ENCODE data around the gene ANHX. TPM values are rescaled to one million over a fixed set of nuclear protein-coding genes. Genes with fewer than 3 reads are reported as not detected.
"Not testable (repeated sequence)": the region's sequence is repeated elsewhere in the genome, so short reads cannot be mapped to it uniquely, and the experiment has no call there.

ANHX gene
- total RNA-seq = not detected in 2 replicates
- not detected for total RNA-seq (2013)
- polyA plus RNA-seq = not detected in 2 replicates
- polyA minus RNA-seq = not detected in 2 replicates

DNA sequence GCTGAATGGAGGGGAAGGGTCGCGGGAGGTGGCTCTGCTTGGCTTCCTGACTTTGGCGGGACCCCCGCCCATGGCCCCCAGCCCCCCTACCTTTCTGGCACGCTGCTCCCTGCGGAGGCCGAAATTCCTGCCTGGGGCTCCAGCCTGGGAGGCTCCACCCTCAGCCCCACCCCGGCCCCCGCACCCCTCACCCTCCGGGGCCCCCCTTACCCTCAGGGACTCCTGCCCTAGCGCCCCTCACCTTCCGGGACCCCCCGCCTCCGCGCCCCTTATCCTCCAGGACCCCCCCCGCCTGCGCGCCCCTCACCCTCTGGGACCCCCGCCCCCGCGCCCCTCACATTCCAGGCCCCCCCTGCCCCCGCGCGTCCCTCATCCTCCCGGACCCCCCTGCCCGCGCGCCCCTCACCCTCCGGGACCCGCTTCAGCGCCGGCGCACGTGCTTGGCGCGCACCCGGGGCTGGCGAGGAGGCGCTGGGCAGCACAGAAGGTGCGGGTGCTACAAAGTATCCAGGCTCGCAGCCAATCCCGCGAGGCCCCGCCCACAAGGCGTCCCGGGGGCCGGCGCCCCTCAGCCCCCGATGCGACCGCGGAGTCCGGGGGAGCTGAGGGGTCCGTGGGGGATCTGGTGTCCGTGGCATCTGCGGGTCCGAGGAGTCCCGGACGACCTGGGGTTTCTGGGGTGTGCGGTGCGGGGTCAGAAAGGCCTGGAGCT, at the start of gene ANHX:
TSS of gene ANHX (minus strand) at position 477 of the 712 bp plus-strand sequence. CDS start 1,521 bp downstream, outside the sequence.
- Histone ChIP-seq H3K4me1 (ENCODE audit: control insufficient read depth in 2 of 2, insufficient read depth in 2 of 2, low read length in 2 of 2) (no peaks in the 10 kb centered on the region), H4K20me1 (ENCODE audit: control insufficient read depth, insufficient read depth, low read length, poor library complexity, severe bottlenecking) (no peaks in the 10 kb centered on the region), H3K4me3 (ENCODE audit: control extremely low read depth in 1 of 5, extremely low read depth in 1 of 5, insufficient read depth in 1 of 5, low read depth in 2 of 5, low read length in 4 of 5) (no peak within 1 kb of the TSS), H2AFZ (ENCODE audit: insufficient read depth, low read depth, low read length, poor library complexity, severe bottlenecking) (no peak within 1 kb of the TSS), H3K36me3 (replicated peaks in 1 of 2; ENCODE audit: control extremely low read depth in 1 of 2, control insufficient read depth in 1 of 2, extremely low read depth in 1 of 2, insufficient read depth in 2 of 2, low read length in 1 of 2) (no peaks in the 10 kb centered on the region), H3K9me3 (ENCODE audit: control extremely low read depth in 1 of 3, control insufficient read depth in 2 of 3, insufficient read depth in 1 of 3, low read length in 2 of 3) (peaks cover 0 to 66% (median 3%) of the 10 kb centered on the region in 3 donors), H3K4me2 (replicated peaks; ENCODE audit: low read depth, low read length, poor library complexity, severe bottlenecking) (no peak within 1 kb of the TSS), H3K9ac (ENCODE audit: low read length) (no peak within 1 kb of the TSS), H3K27me3 (replicated peaks in 1 of 4; ENCODE audit: control extremely low read depth in 1 of 4, control insufficient read depth in 3 of 4, insufficient read depth in 4 of 4, low read length in 3 of 4) (no peaks in the 10 kb centered on the region), H3K27ac (ENCODE audit: low read length in 2 of 2) (no peak within 1 kb of the TSS), H3K79me2 (ENCODE audit: control insufficient read depth, insufficient read depth, low read length) (no peaks in the 10 kb centered on the region)
- no peaks in the 10 kb centered on the region for H3K9me3 Mint-ChIP-seq (ENCODE audit: insufficient read depth)
- H3K4me1 Mint-ChIP-seq = no peaks in the 10 kb centered on the region
- DNase-seq = no peak
- intact Hi-C loops (cut with micrococcal nuclease) = no loop called here
- POLR2A ChIA-PET = no interaction called here
- 57% methylated on average over 43 of the region's 61 CpGs for WGBS (ENCODE audit: insufficient coverage)
- no peaks in the 10 kb centered on the region for H3K27me3 Mint-ChIP-seq
- H3K27ac Mint-ChIP-seq = no peak within 1 kb of the TSS
- no peak within 1 kb of the TSS for H3K4me3 Mint-ChIP-seq
- TF ChIP-seq, protein P1, sequence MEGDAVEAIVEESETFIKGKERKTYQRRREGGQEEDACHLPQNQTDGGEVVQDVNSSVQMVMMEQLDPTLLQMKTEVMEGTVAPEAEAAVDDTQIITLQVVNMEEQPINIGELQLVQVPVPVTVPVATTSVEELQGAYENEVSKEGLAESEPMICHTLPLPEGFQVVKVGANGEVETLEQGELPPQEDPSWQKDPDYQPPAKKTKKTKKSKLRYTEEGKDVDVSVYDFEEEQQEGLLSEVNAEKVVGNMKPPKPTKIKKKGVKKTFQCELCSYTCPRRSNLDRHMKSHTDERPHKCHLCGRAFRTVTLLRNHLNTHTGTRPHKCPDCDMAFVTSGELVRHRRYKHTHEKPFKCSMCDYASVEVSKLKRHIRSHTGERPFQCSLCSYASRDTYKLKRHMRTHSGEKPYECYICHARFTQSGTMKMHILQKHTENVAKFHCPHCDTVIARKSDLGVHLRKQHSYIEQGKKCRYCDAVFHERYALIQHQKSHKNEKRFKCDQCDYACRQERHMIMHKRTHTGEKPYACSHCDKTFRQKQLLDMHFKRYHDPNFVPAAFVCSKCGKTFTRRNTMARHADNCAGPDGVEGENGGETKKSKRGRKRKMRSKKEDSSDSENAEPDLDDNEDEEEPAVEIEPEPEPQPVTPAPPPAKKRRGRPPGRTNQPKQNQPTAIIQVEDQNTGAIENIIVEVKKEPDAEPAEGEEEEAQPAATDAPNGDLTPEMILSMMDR (IDR thresholded peaks at IDR 0.05) = no peak
- no peak for TF ChIP-seq EZH2 (IDR thresholded peaks at IDR 0.05; ENCODE audit: borderline replicate concordance, insufficient read depth, low read depth, low read length, poor library complexity, severe bottlenecking)
- CTCF ChIA-PET = no interaction called here
- ATAC-seq (ENCODE audit: low read depth) = no peak

DNA sequence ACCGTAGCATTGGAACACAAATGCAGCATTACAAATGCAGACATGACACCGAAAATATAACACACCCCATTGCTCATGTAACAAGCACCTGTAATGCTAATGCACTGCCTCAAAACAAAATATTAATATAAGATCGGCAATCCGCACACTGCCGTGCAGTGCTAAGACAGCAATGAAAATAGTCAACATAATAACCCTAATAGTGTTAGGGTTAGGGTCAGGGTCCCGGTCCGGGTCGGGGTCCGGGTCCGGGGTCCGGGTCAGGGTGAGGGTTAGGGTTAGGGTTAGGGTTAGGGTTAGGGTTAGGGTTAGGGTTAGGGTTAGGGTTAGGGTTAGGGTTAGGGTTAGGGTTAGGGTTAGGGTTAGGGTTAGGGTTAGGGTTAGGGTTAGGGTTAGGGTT, 29.0 kb upstream of the ANHX start:
- H3K4me3 Mint-ChIP-seq; H3K27me3 ChIP-seq (replicated peaks in 1 of 4; ENCODE audit: control extremely low read depth in 1 of 4, control insufficient read depth in 3 of 4, insufficient read depth in 4 of 4, low read length in 3 of 4); H3K36me3 ChIP-seq (replicated peaks in 1 of 2; ENCODE audit: control extremely low read depth in 1 of 2, control insufficient read depth in 1 of 2, extremely low read depth in 1 of 2, insufficient read depth in 2 of 2, low read length in 1 of 2); H3K9ac ChIP-seq (ENCODE audit: low read length); POLR2A ChIA-PET; CTCF ChIA-PET; H3K9me3 ChIP-seq (ENCODE audit: control extremely low read depth in 1 of 3, control insufficient read depth in 2 of 3, insufficient read depth in 1 of 3, low read length in 2 of 3); H3K4me1 ChIP-seq (ENCODE audit: control insufficient read depth in 2 of 2, insufficient read depth in 2 of 2, low read length in 2 of 2); H4K20me1 ChIP-seq (ENCODE audit: control insufficient read depth, insufficient read depth, low read length, poor library complexity, severe bottlenecking); H3K79me2 ChIP-seq (ENCODE audit: control insufficient read depth, insufficient read depth, low read length); H3K27ac Mint-ChIP-seq; H3K27me3 Mint-ChIP-seq; DNase-seq; H3K27ac ChIP-seq (ENCODE audit: low read length in 2 of 2); H3K4me2 ChIP-seq (replicated peaks; ENCODE audit: low read depth, low read length, poor library complexity, severe bottlenecking); intact Hi-C loops (cut with micrococcal nuclease); H3K4me1 Mint-ChIP-seq; H3K4me3 ChIP-seq (ENCODE audit: control extremely low read depth in 1 of 5, extremely low read depth in 1 of 5, insufficient read depth in 1 of 5, low read depth in 2 of 5, low read length in 4 of 5); H3K9me3 Mint-ChIP-seq (ENCODE audit: insufficient read depth); ATAC-seq (ENCODE audit: low read depth); H2AFZ ChIP-seq (ENCODE audit: insufficient read depth, low read depth, low read length, poor library complexity, severe bottlenecking): not testable (repeated sequence)
- WGBS (ENCODE audit: insufficient coverage) = 100% methylated on average over 1 of the region's 11 CpGs

Measured in B cell (primary cell).